GM20000 (cell line): ENCODE data around the gene PTPRR.

Source experiments
- DNase-seq: peaks from one replicate; pipeline ENCODE4 v3.0.0; 2012; ENCODE audit warnings: low spot score
- TF ChIP-seq, protein P1 (sequence below): IDR thresholded peaks from 2 replicates; pipeline ENCODE4 v1.5.1; 2012; ENCODE audit warnings: mild to moderate bottlenecking, control low read depth; ENCODE audit errors: extremely low read depth, missing control alignments

Gene PTPRR

DNA sequence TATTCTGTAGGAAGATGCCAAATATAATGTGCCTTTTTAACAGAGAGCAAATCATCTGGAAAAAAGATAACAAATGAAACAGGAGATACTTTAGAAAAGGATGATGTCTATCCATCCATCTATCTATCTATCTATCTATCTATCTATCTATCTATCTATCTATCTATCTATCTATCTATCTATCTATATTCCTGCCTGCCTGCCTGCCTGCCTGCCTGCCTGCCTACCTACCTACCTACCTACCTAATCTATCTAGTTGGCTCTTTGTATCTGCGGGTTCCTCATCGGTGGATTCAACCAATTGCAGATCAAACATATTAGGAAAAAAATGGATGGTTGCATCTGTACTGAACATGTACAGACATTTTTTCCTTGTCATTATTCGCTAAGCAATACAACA is 294.4 kb downstream of the PTPRR start:
- TF ChIP-seq, protein P1, sequence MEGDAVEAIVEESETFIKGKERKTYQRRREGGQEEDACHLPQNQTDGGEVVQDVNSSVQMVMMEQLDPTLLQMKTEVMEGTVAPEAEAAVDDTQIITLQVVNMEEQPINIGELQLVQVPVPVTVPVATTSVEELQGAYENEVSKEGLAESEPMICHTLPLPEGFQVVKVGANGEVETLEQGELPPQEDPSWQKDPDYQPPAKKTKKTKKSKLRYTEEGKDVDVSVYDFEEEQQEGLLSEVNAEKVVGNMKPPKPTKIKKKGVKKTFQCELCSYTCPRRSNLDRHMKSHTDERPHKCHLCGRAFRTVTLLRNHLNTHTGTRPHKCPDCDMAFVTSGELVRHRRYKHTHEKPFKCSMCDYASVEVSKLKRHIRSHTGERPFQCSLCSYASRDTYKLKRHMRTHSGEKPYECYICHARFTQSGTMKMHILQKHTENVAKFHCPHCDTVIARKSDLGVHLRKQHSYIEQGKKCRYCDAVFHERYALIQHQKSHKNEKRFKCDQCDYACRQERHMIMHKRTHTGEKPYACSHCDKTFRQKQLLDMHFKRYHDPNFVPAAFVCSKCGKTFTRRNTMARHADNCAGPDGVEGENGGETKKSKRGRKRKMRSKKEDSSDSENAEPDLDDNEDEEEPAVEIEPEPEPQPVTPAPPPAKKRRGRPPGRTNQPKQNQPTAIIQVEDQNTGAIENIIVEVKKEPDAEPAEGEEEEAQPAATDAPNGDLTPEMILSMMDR: no peak
- no peak for DNase-seq

DNA sequence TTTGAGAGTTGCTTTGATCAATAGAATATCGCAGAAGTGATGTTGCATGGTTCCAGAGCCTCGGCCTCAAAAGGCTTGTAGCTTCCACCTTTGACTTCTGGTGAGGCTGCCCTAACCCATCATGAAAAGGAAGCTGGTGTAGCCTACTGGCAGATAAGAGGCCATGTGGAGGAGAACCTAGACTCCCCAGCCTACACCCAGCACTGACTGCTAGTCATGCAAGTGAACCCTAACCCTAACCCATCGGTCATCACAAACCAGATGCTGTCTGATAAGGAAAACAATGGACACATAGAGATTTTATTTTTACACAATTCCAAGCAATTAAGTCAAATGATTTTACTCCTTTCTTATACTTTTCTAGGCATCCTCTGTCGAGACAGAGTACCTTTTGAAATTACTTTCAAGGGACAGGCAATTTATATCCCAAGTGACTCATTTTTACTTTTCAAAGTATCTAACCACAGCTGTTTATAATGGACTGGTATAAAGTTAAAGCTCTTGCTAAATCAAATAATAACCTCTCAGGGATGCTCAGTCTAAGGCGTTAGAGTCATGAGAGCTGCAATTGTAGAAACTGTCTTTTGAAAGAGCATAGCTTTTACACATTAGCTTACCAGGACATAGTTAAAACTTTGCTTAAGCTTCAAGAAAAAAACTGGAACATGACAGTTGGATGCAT is 300.9 kb downstream of the PTPRR start:
- TF ChIP-seq, protein P1: no peak
- DNase-seq: no peak

DNA sequence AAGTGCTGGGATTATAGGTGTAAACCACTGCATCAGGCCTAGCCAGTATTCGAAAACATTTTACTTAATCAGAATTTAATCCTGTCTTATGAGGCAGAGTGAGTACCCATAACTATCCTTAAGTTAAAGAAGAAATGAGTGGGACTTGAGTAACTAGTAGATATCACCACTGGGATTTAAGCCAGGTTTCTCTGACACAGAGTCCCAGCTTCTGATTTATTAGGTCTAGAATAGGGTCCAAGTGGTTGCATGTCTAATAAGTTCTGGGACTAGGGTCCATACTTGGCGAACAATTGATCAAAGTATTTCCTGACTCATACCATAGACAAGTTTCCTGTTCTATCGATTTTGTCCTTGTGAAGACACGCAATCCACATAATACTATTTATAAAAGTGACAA is 302.2 kb downstream of the PTPRR start:
- no peak for DNase-seq
- TF ChIP-seq, protein P1: no peak

DNA sequence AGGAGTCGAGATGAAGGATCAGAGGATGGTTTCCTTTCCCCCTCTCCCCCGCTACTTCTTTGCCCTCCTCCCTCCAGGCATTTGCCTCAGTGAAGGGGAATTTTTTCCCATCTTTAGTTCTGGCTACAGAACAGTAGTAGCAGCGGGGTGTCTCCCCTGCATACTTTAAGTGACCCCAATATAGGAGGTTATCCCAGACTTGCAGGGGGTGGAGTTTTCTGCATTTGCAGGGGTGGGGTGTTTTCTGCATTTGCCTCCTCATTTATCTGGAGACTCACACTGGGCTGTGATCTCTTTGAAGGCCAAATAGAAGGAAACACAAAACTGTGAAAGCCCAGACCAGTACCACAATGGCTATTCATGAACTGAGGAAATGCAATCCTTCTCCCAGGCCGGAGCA is 303.1 kb downstream of the PTPRR start:
- TF ChIP-seq, protein P1: no peak
- DNase-seq: no peak

DNA sequence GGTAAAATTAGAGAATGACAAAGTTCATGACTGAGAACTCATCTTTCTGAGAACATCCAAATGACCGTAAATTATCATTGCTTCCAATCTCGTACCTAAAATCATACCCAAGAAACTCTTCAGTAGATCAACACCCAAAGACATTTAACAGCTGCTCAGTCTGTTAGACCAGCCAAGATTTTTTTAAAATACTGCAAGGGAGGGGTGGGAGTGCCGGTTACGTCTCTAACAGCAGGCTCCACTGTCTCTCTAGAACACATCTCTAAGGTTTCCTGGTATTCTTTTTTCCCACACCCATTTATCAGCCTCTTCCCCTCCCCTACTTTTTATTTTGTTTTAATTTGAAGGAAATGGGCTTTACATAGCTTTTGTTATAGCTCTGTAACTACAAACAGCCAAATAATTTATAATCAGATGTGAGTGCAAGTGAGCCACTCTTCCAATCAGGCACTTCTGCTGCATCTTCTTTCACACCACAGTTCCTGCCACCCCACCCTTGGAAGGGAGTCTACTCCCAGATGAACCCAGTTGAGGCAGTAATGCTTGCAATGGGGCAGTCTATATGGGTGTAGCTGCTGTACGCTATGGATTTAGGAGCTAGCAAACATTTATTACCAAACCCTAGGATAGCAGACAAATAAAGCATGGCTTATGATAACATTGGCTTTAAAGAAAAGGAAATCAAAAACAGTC is 305.2 kb downstream of the PTPRR start:
- TF ChIP-seq, protein P1: no peak
- no peak for DNase-seq

DNA sequence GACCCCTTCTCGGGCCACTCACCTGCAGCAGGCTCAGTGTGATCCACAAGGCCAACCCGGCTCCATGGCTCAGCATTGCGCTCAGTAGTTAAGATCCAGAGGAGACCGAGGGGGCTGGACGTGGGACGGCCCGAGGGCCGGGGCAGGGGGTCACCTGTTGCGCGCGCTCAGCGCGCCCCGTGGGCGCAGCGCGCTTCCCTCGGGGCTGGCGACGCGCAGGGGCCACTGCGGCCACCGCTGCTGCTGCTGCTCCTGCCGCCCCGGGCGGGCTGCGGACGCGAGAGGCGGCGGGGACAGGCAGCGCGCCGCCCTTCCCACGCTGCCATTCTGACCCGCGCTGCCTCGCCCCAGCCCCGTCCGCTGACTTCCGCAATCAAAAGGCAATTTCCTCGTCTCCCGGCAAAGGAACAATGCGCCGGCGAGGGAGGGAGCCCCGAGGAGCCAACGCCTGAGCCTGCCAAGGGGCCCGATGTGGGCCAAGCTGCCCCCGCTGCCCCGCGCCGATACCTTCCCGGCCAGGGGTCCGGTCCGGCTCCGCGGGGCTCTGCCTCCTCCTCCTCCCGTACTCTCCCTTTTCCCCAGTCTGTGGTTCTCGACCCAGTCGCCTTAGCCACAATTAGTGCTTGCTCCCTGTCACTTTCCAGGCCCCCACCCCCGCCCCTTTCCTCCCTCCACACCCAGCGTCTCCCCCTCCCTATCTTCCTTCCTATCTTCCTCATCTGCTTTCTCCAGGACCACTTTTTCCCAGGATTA is 310.6 kb downstream of the PTPRR start:
- TF ChIP-seq, protein P1: no peak
- no peak for DNase-seq

DNA sequence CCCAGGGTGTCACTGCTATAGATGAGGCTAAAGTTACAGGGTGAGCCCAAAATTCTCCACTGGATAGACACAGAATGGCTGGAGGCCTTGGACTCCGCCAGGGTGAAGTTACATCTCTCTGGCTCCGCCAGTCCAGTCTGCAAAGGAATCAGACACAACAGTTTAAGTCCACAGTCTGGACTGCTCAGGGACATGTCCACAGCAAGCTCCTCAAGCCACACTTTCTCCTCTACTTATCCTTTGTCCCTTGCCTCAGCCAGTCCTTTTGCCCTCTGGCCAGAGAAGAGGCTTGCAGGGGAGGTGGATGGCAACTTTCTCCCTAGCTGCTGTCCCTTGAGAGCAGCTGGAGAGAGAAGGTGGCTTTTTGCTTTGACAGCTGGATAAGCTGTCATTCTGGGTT is 311.3 kb downstream of the PTPRR start:
- TF ChIP-seq, protein P1: no peak
- no peak for DNase-seq
